Fibroblast of peridontal ligament (primary cell): ENCODE measurements around the gene ENKD1.
"Not testable (repeated sequence)": the region's sequence is repeated elsewhere in the genome, so short reads cannot be mapped to it uniquely, and the experiment has no call there.

Source experiments
- DNase-seq: peaks from one replicate; pipeline ENCODE4 v3.0.0-alpha.2; 2010; ENCODE audit errors: extremely low read depth

ENKD1 gene

DNA sequence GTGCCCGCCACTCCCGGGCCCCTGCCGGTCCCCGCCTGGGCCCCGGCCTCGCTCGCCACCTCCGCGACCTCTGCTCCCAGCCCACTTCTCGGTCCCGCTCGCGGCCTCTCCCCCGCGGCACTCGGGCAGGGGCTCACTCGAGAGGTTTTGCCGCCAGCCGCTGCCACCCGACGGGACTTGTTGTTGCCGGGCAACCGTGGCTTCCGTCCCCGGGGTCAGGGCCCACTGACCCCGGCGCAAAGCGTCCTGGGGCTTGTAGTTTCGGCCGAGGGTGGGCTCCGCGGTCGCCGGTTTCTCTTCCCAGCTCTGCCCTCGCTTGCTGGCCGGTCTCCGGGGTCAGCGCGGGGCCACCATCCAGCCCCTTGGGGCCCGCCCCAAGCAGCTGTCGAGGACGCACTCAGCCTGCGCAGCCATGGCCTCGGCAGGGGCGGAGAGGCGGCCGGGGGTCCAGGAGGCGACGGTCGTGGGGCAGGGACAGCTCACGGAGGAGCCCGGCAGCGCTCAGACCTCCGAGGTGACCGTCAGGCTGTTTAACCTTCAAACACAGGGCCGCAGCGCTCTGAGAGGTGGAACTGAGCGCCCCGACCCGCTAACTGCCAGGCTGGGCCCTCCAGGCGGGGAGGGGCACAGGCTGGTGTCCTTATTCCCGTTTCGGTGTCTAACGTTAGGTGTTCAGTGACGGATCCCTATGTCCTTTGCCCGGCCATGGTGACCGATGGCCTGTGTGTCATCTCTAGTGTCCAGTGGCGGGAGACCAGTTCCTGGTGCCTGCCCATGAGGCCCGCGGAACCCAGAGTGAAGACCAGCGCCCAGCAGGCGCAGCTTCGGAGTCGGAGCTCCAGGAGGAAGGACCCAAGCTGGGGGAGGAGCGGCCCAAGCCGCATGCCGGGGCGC, at the start of gene ENKD1, which contains the start of gene C16orf86:
Gene ENKD1, minus strand, starts transcription at position 192 of the 894 bp plus-strand sequence. CDS start 308 bp downstream, outside the sequence.
Gene C16orf86, plus strand, starts transcription at position 256 of the 894 bp plus-strand sequence. Its CDS starts 157 bp downstream, at position 413.
- peak; percentile 63 for DNase-seq

- DNase-seq: no peak
Observed at GRCh38 chr16:67716097-67716496, 49.5 kb upstream of the ENKD1 start.

GRCh38 chr16:67714522-67714921, 48.0 kb upstream of the ENKD1 start:
- DNase-seq: no peak

GRCh38 chr16:67713647-67714273, 47.2 kb upstream of the ENKD1 start:
- DNase-seq: no peak

GRCh38 chr16:67710607-67711006, 44.1 kb upstream of the ENKD1 start:
- no peak for DNase-seq

DNA sequence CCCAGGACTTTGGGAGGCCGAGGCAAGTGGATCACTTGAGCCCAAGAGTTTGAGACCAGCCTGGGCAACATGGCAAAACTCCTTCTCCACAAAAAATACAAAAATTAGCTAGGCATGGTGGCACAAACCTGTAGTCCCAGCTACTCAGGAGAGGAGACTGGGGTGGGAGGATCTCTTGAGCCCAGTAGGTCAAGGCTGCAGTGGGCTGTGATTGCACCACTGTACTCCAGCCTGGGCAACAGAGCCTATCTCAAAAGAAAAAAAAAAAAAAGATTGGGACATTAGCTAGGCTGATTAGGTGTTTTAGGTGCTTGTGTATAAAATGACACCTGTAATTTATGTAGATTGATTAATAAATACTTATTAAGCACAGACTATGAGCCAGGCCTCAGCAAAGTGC, 42.5 kb upstream of the ENKD1 start:
- DNase-seq: no peak

- peak; percentile 57 for DNase-seq
Observed at GRCh38 chr16:67708368-67708771, 41.8 kb upstream of the ENKD1 start.

GRCh38 chr16:67707790-67708189, 41.2 kb upstream of the ENKD1 start:
- no peak for DNase-seq

DNA sequence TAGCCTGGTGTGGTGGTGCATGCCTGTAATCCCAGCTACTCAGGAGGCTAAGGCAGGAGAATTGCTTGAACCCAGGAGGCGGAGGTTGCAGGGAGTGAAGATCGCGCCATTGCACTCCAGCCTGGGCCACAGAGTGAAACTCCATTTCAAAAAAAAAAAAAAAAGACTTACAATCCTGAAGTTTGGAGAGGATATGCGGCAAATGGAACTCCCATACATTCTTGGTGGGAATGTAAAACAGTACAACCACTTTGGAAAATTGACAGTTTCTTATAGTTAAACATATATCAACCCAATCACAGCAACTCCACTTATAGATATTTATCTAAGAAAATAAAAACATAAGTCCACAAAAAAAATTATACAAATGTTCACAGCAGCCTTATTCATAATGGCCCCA, 40.7 kb upstream of the ENKD1 start:
- no peak for DNase-seq

- no peak for DNase-seq
Observed at GRCh38 chr16:67704110-67704509, 37.6 kb upstream of the ENKD1 start.

DNA sequence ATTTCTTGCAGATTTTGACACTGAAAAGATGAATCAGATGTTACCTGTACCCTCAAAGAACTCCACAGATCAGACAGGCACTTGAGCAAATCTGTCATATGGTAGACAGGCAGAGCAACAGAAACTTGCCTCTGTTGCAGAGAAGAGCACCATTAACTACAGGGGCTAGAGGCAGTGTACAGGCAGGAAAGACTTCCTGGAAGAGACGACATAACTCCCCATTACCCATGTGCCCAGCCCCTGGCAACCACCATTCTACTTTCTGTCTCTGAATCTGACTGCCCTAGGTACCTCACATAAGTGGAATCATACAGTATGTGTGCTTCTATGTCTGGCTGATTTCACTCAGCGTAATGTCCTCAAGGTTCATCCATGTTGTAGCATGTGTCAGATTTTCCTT, 37.1 kb upstream of the ENKD1 start:
- no peak for DNase-seq

DNA sequence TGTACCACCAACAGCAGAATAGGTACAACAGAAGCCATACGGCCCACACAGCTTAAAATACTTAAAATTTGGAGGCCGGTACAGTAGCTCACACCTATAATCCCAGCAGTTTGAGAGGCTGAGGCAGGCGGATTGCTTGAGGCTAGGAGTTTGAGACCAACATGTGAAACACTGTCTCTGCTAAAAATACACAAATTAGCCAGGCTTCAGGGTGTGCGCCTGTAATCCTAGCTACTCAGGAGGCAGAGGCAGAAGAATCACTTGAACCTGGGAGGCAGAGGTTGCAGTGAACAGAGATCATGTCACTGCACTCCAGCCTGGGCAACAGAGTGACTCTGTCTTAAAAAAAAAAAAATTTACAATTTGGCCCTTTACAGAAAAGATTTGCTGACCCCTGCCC, 35.6 kb upstream of the ENKD1 start:
- no peak for DNase-seq

DNA sequence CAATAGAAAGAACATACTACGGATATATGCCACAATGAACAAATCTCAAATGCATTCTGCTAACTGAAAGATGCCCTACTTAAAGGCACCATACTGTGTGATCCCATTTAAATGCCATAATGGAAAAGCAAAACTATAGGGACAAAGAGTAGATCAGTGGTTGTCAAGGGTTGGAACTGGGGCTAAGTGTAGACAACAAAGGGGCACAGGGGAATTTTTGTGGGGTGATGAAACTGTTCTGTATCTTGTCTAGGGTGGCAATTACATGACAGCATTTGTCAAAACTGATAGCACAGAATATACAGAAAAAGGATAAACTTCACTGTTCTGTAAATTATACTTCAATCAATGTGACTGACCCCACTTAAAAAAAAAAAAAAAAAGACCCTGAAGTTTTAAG, 34.9 kb upstream of the ENKD1 start:
- DNase-seq: no peak

- no peak for DNase-seq
Observed at GRCh38 chr16:67699265-67699664, 32.7 kb upstream of the ENKD1 start.

GRCh38 chr16:67697422-67698185, 31.1 kb upstream of the ENKD1 start:
- DNase-seq: no peak

DNA sequence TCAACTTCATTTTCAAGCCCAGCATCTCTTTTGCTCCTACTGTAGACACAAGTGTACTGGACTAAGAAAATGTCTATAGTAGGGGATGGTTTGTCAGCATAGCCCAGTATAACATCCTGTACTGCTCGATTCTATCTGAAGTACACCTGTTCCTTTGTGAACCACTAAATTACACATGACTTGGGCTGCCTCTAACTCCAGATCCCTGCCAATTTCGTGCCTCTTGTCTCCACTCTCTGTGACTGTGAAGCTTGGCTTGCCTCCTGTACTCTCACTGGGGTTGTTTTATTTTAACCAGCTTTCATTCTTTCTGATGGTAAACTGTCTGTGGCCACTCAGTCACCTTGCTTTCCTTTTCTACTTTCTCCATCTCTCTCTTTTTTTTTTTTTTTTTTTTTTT, 28.1 kb upstream of the ENKD1 start:
- DNase-seq: no peak

GRCh38 chr16:67693517-67694285, 27.2 kb upstream of the ENKD1 start:
- not testable (repeated sequence) for DNase-seq

DNA sequence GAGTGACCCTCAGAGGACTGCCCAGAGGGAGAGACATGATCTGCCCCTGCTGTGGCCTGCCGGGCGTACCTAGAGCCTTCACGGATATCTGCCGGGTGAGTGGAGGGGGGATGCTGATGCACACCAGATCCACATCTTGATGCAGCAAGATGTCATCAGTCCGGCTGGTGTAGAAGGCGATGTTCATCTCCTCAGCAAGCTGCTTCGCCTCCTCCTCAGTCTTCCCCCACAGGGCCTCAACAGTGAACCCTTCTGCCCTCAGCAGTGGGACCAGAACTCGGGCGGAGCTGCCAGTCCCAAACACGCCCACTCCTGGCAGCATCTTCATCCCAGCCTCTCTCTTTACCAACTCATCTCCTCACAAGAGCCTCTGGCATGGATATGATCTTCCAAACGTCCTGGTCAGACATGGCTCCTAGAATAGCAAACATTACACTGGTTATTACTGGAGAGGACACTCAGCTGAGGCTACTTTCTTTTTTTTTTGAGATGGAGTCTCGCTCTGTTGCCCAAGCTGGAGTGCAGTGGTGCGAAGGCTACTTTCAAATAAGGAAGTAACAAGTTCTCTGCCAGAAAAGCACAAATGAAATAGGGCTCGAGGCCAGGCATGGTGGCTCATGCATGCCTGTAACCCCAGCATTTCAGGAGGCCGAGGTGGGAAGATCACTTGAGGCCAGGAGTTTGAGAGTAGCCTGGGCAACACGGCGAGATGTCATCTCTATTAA, 19.0 kb upstream of the ENKD1 start:
- DNase-seq: no peak

- no peak for DNase-seq
Observed at GRCh38 chr16:67683767-67684166, 17.2 kb upstream of the ENKD1 start.

DNA sequence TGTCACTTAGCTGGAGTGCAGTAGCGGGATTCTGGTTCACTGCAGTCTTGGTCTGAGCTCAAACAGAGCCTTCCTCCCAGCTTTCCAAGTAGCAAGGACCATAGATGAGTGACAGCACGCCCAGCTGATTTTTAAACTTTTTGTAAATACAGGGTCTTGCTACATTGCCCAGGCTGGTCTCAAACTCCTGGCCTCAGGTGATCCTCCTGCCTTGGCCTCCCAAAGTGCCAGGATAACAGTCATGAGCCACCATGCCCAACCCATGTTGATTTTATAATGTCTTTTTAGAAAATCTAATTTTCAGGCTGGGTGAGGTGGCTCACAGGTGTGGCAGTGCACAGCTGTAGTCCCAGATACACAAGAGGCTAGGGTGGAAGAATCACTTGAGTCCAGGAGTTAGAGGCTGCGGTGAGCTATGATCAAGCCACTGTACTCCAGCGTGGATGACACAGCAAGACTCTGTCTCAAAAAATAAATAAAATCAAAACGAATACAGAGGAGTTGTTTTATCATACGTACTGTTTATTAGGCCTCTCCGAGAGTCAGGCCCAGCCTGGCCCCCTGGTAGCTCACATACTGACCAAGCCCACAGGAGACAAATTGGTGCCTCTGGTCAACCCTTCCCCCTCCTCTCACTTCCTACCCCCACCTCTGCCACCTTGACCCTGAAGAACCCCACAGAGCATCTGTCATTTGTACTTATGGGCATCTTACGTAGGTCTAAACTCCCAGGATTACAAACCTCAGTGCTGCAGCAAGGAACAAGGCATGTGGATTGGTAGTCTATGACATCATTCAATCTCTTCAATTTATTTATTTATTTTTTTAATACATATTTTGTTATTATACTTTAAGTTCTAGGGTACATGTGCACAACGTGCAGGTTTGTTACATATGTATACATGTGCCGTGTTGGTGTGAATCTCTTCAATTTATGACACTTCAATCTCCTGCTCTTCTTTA, 13.7 kb upstream of the ENKD1 start:
- DNase-seq: no peak
